HepG2 (cell line): ENCODE data around the gene ARPC1B. TPM values are rescaled to one million over a fixed set of nuclear protein-coding genes. Genes with fewer than 3 reads are reported as not detected.

Experiments
- CHD2 ChIP-seq: IDR thresholded peaks from 2 replicates; pipeline ENCODE4 v1.6.1; 2011; ENCODE audit warnings: low read depth, low read length, improper control_type of control experiment
- HNF4A ChIP-seq: sonication (generic); formaldehyde crosslinking; IDR thresholded peaks from 2 replicates; pipeline ENCODE4 v1.4.0; 2020; ENCODE audit warnings: missing genetic modification reagents
- HNRNPL ChIP-seq: fragments of 200-400 bp; formaldehyde crosslinking; IDR thresholded peaks from 2 replicates; pipeline ENCODE4 v1.6.1; 2017; ENCODE audit warnings: mild to moderate bottlenecking, low read depth, low read length
- KLF11 ChIP-seq: IDR thresholded peaks from 2 replicates; pipeline ENCODE4 v1.6.1; 2016; ENCODE audit warnings: missing compliant biosample characterization
- KLF15 ChIP-seq: sonication (generic); formaldehyde crosslinking; IDR thresholded peaks from 2 replicates; pipeline ENCODE4 v1.8.1; 2023; ENCODE audit warnings: borderline replicate concordance, mild to moderate bottlenecking, inconsistent platforms, missing genetic modification reagents, mixed read lengths
- POLR2A ChIP-seq, 2 experiments: IDR thresholded peaks; 2 replicates each; pipeline ENCODE4 v1.6.1; 2011; ENCODE audit warnings: low read depth in 2 of 2, low read length in 2 of 2, mild to moderate bottlenecking in 1 of 2, moderate library complexity in 1 of 2; ENCODE audit not compliant: insufficient read depth in 1 of 2
- RARA ChIP-seq: IDR thresholded peaks from 2 replicates; pipeline ENCODE4 v1.6.1; 2016; ENCODE audit warnings: missing genetic modification reagents, missing compliant biosample characterization
- RBFOX2 ChIP-seq: fragments of 200-400 bp; formaldehyde crosslinking; IDR thresholded peaks from 2 replicates; pipeline ENCODE4 v1.6.1; 2017; ENCODE audit warnings: low read depth, mild to moderate bottlenecking, low read length
- TARDBP ChIP-seq: sonication (generic); formaldehyde crosslinking; IDR thresholded peaks from 2 replicates; pipeline ENCODE4 v1.8.0; 2022; ENCODE audit warnings: mild to moderate bottlenecking, missing genetic modification reagents
- TEAD2 ChIP-seq: sonication (generic); formaldehyde crosslinking; IDR thresholded peaks from 2 replicates; pipeline ENCODE4 v1.9.0; 2021; ENCODE audit warnings: missing genetic modification reagents
- ZFY ChIP-seq: sonication (generic); formaldehyde crosslinking; IDR thresholded peaks from 2 replicates; pipeline ENCODE4 v1.4.0; 2020; ENCODE audit warnings: missing genetic modification reagents
- ZMYM4 ChIP-seq: sonication (generic); formaldehyde crosslinking; IDR thresholded peaks from 2 replicates; pipeline ENCODE4 v1.8.1; 2023; ENCODE audit warnings: mild to moderate bottlenecking, missing genetic modification reagents
- ZNF224 ChIP-seq: sonication (generic); formaldehyde crosslinking; IDR thresholded peaks from 2 replicates; pipeline ENCODE4 v1.5.0; 2020; ENCODE audit warnings: mild to moderate bottlenecking, missing genetic modification reagents
- ZNF24 ChIP-seq: fragments of 450-650 bp; IDR thresholded peaks from 2 replicates; pipeline ENCODE4 v1.6.1; 2017; ENCODE audit warnings: antibody characterized with exemption, mild to moderate bottlenecking
- ZNF788 ChIP-seq: sonication (generic); formaldehyde crosslinking; IDR thresholded peaks from 2 replicates; pipeline ENCODE4 v1.5.0; 2020; ENCODE audit warnings: mild to moderate bottlenecking, missing genetic modification reagents, borderline replicate concordance
- ZNF790 ChIP-seq: sonication (generic); formaldehyde crosslinking; IDR thresholded peaks from 2 replicates; pipeline ENCODE4 v1.8.0; 2022; ENCODE audit warnings: missing genetic modification reagents, mild to moderate bottlenecking, borderline replicate concordance
- ZSCAN30 ChIP-seq: sonication (generic); formaldehyde crosslinking; IDR thresholded peaks from 2 replicates; pipeline ENCODE4 v1.5.0; 2020; ENCODE audit warnings: mild to moderate bottlenecking, missing genetic modification reagents
- polyA plus RNA-seq, 8 experiments: library from polyadenylated mRNA; depleted of rRNA in 3 of 8; stranded (reverse) in 7 of 8; unstranded in 1 of 8; fragments of >200 nt; fragmentation: Illumina TruSeq in 4 of 8; extraction: Trizol in 4 of 8; gene quantifications; 2 replicates each; pipeline versions ENCODE4 v1.2.1 to v1.2.3, GENCODE V29; 2011 to 2016; ENCODE audit warnings: low read depth in 4 of 8, missing spikeins in 1 of 8, mixed read lengths in 1 of 8; ENCODE audit not compliant: insufficient read depth in 1 of 8
- total RNA-seq, 5 experiments: library from RNA; depleted of rRNA; stranded (reverse); fragments of >200 nt; fragmentation: Illumina TruSeq; extraction: Trizol; gene quantifications; 2 replicates each; pipeline ENCODE4 v1.2.3, GENCODE V29; 2016; ENCODE audit warnings: low read depth in 1 of 5
- TF ChIP-seq, protein P1 (sequence below): sonication (generic); formaldehyde crosslinking; IDR thresholded peaks from 2 replicates; pipeline ENCODE4; 2020; ENCODE audit warnings: missing genetic modification reagents, mild to moderate bottlenecking, borderline replicate concordance
- TF ChIP-seq, protein P2 (sequence below): sonication (generic); formaldehyde crosslinking; IDR thresholded peaks from 2 replicates; pipeline ENCODE4 v1.5.0; 2020; ENCODE audit warnings: mild to moderate bottlenecking, missing genetic modification reagents, borderline replicate concordance
- TF ChIP-seq, protein P3 (sequence below): sonication (generic); formaldehyde crosslinking; IDR thresholded peaks from 2 replicates; pipeline ENCODE4 v1.5.1; 2020; ENCODE audit warnings: missing genetic modification reagents, mild to moderate bottlenecking, borderline replicate concordance
- TF ChIP-seq, protein P4 (sequence below): sonication (generic); formaldehyde crosslinking; conservative IDR thresholded peaks from 2 replicates; pipeline ENCODE4 v1.4.0; 2020; ENCODE audit warnings: mild to moderate bottlenecking, missing genetic modification reagents, moderate library complexity

Gene ARPC1B
- total and polyA plus RNA-seq, 2 of the 13 experiments (the other 11 are each of a cell fraction or from before 2014, with no cell fraction given) = 72.9 to 89.1 TPM

DNA sequence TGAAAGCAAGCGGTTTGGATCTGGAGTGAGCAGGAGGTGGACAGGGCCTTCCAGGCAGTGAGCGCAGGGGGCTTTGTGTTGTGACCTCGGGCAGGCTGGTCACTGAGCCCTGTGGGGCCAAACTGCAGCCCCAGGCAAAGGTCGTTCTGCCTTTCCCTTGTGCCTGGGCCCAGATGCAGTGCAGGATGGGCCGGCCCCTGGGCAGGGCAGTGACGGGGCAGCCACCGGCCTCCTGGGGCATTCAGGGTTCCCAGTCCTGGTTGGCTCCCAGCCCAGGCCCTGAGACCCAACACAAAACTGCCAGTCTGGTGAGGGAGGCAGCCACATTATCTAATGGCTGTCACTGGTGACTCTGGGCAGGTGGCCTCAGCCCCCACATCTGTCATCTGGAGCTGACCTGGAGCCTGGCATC is 7.1 kb downstream of the ARPC1B start (continued):
- TF ChIP-seq, protein P1, sequence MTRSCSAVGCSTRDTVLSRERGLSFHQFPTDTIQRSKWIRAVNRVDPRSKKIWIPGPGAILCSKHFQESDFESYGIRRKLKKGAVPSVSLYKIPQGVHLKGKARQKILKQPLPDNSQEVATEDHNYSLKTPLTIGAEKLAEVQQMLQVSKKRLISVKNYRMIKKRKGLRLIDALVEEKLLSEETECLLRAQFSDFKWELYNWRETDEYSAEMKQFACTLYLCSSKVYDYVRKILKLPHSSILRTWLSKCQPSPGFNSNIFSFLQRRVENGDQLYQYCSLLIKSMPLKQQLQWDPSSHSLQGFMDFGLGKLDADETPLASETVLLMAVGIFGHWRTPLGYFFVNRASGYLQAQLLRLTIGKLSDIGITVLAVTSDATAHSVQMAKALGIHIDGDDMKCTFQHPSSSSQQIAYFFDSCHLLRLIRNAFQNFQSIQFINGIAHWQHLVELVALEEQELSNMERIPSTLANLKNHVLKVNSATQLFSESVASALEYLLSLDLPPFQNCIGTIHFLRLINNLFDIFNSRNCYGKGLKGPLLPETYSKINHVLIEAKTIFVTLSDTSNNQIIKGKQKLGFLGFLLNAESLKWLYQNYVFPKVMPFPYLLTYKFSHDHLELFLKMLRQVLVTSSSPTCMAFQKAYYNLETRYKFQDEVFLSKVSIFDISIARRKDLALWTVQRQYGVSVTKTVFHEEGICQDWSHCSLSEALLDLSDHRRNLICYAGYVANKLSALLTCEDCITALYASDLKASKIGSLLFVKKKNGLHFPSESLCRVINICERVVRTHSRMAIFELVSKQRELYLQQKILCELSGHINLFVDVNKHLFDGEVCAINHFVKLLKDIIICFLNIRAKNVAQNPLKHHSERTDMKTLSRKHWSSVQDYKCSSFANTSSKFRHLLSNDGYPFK (CRISPR knock-in tag) = 0 out of 2 replicates have a peak, but pooled peaks have one; percentile 39
- TF ChIP-seq ZNF24 (no peak), RARA (CRISPR knock-in tag) (0 out of 2 replicates have a peak, but pooled peaks have one; percentile 17), TARDBP (CRISPR knock-in tag) (peak; percentile 69; the same call in 1 of the 2 replicates), KLF11 (CRISPR knock-in tag) (no peak), ZNF224 (no peak), POLR2A (IDR thresholded peaks at IDR 0.05; ENCODE audit: insufficient read depth in 1 of 2, low read depth in 2 of 2, low read length in 2 of 2) (peak in 1 of 2 experiments; percentile 33; a peak in 1 of 4 replicates), ZNF788 (CRISPR knock-in tag) (peak; percentile 42; the same call in 1 of the 2 replicates), HNRNPL (peak; percentile 90), ZMYM4 (CRISPR knock-in tag) (0 out of 2 replicates have a peak, but pooled peaks have one; percentile 13), CHD2 (no peak), TEAD2 (CRISPR knock-in tag) (no peak), ZSCAN30 (CRISPR knock-in tag) (no peak), ZNF790 (CRISPR knock-in tag) (no peak), RBFOX2 (peak; percentile 64), KLF15 (CRISPR knock-in tag) (no peak), ZFY (peak; percentile 43; the same call in 1 of the 2 replicates), HNF4A (CRISPR knock-in tag) (peak; percentile 92)
- TF ChIP-seq, protein P2, sequence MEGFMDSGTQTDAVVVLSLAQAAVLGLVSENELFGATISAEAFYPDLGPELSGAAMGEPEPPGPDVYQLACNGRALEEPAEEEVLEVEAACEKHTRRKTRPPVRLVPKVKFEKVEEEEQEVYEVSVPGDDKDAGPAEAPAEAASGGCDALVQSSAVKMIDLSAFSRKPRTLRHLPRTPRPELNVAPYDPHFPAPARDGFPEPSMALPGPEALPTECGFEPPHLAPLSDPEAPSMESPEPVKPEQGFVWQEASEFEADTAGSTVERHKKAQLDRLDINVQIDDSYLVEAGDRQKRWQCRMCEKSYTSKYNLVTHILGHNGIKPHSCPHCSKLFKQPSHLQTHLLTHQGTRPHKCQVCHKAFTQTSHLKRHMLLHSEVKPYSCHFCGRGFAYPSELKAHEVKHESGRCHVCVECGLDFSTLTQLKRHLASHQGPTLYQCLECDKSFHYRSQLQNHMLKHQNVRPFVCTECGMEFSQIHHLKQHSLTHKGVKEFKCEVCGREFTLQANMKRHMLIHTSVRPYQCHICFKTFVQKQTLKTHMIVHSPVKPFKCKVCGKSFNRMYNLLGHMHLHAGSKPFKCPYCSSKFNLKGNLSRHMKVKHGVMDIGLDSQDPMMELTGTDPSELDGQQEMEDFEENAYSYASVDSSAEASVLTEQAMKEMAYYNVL (CRISPR knock-in tag) = 0 out of 2 replicates have a peak, but pooled peaks have one; percentile 29
- TF ChIP-seq, protein P3, sequence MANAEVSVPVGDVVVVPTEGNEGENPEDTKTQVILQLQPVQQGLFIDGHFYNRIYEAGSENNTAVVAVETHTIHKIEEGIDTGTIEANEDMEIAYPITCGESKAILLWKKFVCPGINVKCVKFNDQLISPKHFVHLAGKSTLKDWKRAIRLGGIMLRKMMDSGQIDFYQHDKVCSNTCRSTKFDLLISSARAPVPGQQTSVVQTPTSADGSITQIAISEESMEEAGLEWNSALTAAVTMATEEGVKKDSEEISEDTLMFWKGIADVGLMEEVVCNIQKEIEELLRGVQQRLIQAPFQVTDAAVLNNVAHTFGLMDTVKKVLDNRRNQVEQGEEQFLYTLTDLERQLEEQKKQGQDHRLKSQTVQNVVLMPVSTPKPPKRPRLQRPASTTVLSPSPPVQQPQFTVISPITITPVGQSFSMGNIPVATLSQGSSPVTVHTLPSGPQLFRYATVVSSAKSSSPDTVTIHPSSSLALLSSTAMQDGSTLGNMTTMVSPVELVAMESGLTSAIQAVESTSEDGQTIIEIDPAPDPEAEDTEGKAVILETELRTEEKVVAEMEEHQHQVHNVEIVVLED (CRISPR knock-in tag) = 0 out of 2 replicates have a peak, but pooled peaks have one; percentile 7
- TF ChIP-seq, protein P4, sequence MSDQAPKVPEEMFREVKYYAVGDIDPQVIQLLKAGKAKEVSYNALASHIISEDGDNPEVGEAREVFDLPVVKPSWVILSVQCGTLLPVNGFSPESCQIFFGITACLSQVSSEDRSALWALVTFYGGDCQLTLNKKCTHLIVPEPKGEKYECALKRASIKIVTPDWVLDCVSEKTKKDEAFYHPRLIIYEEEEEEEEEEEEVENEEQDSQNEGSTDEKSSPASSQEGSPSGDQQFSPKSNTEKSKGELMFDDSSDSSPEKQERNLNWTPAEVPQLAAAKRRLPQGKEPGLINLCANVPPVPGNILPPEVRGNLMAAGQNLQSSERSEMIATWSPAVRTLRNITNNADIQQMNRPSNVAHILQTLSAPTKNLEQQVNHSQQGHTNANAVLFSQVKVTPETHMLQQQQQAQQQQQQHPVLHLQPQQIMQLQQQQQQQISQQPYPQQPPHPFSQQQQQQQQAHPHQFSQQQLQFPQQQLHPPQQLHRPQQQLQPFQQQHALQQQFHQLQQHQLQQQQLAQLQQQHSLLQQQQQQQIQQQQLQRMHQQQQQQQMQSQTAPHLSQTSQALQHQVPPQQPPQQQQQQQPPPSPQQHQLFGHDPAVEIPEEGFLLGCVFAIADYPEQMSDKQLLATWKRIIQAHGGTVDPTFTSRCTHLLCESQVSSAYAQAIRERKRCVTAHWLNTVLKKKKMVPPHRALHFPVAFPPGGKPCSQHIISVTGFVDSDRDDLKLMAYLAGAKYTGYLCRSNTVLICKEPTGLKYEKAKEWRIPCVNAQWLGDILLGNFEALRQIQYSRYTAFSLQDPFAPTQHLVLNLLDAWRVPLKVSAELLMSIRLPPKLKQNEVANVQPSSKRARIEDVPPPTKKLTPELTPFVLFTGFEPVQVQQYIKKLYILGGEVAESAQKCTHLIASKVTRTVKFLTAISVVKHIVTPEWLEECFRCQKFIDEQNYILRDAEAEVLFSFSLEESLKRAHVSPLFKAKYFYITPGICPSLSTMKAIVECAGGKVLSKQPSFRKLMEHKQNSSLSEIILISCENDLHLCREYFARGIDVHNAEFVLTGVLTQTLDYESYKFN = peak; percentile 73
